ENCODE measurements around the gene ASCL5.

Gene ASCL5

DNA sequence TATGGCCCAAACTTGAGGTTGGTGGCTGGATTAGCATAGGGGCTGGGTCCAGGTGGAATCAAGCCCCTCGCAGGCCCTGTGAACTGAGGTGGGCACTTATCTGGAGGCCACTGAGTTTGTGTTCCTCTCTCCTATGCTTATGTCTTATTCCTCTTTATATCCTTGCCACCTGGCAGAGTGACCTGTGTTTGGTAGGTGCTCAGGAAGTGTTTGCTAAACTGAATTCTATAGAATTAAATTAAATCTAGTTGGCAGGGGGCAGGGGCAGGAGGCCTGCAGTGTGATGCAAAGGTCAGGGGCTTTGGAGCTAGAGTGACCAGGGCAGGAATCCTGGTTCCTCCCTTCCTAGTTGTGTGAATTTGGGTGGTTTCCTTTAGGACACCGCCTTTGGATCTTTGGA lies 28.4 kb upstream of the ASCL5 start:
- no peaks in the 10 kb centered on the region for H3F3A ChIP-seq (ENCODE audit: low read depth)
- no peaks in the 10 kb centered on the region for H4K20me1 ChIP-seq (ENCODE audit: insufficient read depth, low read length, poor library complexity, severe bottlenecking)
- no peak overlapping the region for H3K4me3 ChIP-seq (ENCODE audit: low read length, poor library complexity, severe bottlenecking)
- no peak overlapping the region for H2AFZ ChIP-seq (ENCODE audit: low read length)
- peaks cover 11% of the 10 kb centered on the region for H3K79me2 ChIP-seq (ENCODE audit: insufficient read depth, low read length)
- peaks cover 18% of the 10 kb centered on the region for H3K4me1 ChIP-seq (ENCODE audit: insufficient read depth, low read length, poor library complexity, severe bottlenecking)
- no peak overlapping the region for H3K9ac ChIP-seq (ENCODE audit: low read depth, low read length, poor library complexity, severe bottlenecking)
- H3K4me2 ChIP-seq (ENCODE audit: low read depth, low read length, poor library complexity, severe bottlenecking), result no peak overlapping the region
- H3K27me3 ChIP-seq (ENCODE audit: insufficient read depth, low read length, poor library complexity, severe bottlenecking), result no peaks in the 10 kb centered on the region
- H3K9me3 ChIP-seq (ENCODE audit: insufficient read depth, low read depth, low read length), result no peaks in the 10 kb centered on the region
- H3K9me2 ChIP-seq (replicated peaks; ENCODE audit: low read depth, low read length), result no peaks in the 10 kb centered on the region
- TF ChIP-seq, protein P1, sequence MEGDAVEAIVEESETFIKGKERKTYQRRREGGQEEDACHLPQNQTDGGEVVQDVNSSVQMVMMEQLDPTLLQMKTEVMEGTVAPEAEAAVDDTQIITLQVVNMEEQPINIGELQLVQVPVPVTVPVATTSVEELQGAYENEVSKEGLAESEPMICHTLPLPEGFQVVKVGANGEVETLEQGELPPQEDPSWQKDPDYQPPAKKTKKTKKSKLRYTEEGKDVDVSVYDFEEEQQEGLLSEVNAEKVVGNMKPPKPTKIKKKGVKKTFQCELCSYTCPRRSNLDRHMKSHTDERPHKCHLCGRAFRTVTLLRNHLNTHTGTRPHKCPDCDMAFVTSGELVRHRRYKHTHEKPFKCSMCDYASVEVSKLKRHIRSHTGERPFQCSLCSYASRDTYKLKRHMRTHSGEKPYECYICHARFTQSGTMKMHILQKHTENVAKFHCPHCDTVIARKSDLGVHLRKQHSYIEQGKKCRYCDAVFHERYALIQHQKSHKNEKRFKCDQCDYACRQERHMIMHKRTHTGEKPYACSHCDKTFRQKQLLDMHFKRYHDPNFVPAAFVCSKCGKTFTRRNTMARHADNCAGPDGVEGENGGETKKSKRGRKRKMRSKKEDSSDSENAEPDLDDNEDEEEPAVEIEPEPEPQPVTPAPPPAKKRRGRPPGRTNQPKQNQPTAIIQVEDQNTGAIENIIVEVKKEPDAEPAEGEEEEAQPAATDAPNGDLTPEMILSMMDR (conservative IDR thresholded peaks at IDR 0.05; ENCODE audit: low read length), result no peak
- TF ChIP-seq EZH2phosphoT487 (IDR thresholded peaks at IDR 0.05; ENCODE audit: borderline replicate concordance), result no peak
- H3K36me3 ChIP-seq (ENCODE audit: insufficient read depth, low read length), result peaks cover 6% of the 10 kb centered on the region; the same call in 1 of the 2 replicates

DNA sequence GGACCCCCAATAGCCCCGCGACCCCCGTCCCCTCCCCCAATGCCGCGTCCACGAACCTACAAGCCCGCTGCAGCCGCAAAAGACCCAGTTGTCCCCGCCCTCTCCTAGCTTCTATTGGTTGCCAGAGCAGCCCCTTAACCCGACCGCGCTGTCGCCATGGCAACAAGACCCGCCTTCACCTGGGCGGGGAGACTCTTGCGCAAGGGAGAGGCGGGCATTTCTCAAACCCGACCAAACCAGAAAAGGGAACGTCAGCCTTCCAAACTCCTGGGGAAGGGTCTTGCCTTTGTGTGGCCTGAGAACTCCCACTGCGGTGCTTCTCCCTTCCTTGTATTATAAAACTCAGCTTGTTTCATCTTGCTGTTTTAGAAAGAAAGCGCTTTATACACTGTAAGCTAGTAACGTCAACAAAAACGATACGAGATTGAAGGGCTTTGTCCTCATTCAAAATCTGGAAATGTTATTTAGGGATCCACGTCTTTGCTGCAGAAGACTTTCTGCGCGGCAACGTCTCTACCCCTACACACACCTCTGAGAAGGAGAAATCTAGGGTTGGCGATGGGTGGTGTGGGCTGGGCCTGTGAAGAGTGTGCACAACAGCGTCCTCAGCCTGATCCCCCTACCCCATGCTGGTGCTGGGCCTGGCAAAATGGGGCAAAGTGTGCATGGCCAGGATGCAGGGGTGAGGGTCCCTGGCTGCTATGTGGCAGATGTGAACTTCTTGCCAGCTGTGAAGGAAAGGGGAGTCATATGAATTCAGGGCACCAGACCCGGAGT lies 27.6 kb upstream of the ASCL5 start, which contains the start of gene TMEM9:
Gene TMEM9 (minus strand): TSS at position 86 of the 777 bp plus-strand sequence. CDS start 551 bp downstream, outside the sequence.
- H3K9me3 ChIP-seq (ENCODE audit: insufficient read depth, low read depth, low read length), result no peaks in the 10 kb centered on the region
- no peak for TF ChIP-seq EZH2phosphoT487 (IDR thresholded peaks at IDR 0.05; ENCODE audit: borderline replicate concordance)
- TF ChIP-seq, protein P1 (conservative IDR thresholded peaks at IDR 0.05; ENCODE audit: low read length), result no peak
- no peaks in the 10 kb centered on the region for H3K9me2 ChIP-seq (replicated peaks; ENCODE audit: low read depth, low read length)
- peaks cover 11% of the 10 kb centered on the region for H3K79me2 ChIP-seq (ENCODE audit: insufficient read depth, low read length)
- peak within 1 kb of the TSS; percentile 97 for H3K4me2 ChIP-seq (ENCODE audit: low read depth, low read length, poor library complexity, severe bottlenecking)
- H4K20me1 ChIP-seq (ENCODE audit: insufficient read depth, low read length, poor library complexity, severe bottlenecking), result no peaks in the 10 kb centered on the region
- no peaks in the 10 kb centered on the region for H3K27me3 ChIP-seq (ENCODE audit: insufficient read depth, low read length, poor library complexity, severe bottlenecking)
- H3K36me3 ChIP-seq (ENCODE audit: insufficient read depth, low read length), result peaks cover 6% of the 10 kb centered on the region; the same call in 1 of the 2 replicates
- no peaks in the 10 kb centered on the region for H3F3A ChIP-seq (ENCODE audit: low read depth)
- peak within 1 kb of the TSS; percentile 88 for H2AFZ ChIP-seq (ENCODE audit: low read length)
- H3K4me3 ChIP-seq (ENCODE audit: low read length, poor library complexity, severe bottlenecking), result peak within 1 kb of the TSS; percentile 77
- peaks cover 18% of the 10 kb centered on the region for H3K4me1 ChIP-seq (ENCODE audit: insufficient read depth, low read length, poor library complexity, severe bottlenecking)
- H3K9ac ChIP-seq (ENCODE audit: low read depth, low read length, poor library complexity, severe bottlenecking), result peak within 1 kb of the TSS; percentile 75

DNA sequence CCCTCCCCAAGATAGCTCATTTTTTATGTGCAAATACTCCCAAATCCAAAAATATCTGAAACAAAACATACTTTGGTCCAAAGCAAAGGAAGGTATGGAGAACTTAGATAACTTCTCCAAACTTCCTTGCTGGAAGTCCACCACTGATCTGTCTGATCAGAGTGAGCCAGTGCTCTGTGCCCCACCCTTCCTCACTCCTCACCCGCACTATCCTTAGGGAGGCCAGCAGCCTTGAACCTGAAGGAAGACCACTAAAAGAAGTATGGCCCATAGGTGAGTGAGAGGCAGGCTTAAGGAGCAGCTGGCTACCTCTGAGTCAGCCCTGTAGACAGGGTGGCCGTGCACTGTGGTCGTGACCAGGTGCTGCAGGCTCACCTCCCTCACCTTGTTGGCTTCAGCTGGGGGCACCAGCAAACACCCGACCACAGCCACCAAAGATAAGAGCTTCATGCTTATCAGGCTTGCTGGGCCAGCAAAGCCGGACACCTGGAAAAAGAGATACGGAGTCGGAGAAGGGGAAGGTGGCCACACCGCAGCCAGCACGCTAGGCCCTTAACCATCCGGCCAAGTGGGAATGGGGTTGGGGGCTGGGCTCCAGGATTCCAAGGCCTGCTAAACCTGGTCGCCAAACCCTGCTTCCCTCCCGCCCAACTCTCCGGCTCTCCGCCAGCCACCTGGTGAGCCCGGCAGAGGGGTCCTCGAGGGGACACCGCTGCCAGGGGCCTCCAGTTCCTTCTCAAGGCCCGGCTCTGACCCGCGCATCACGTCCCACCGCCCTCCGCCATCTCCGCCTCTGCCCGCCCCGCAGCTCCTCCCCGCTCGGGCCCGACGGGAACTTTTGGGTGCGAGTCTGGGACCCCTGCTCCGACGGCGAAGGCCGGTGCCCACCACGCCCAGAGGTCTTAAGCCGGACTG lies 26.7 kb upstream of the ASCL5 start:
- TF ChIP-seq, protein P1 (conservative IDR thresholded peaks at IDR 0.05; ENCODE audit: low read length), result no peak
- no peak for TF ChIP-seq EZH2phosphoT487 (IDR thresholded peaks at IDR 0.05; ENCODE audit: borderline replicate concordance)
- Histone ChIP-seq H3K36me3 (ENCODE audit: insufficient read depth, low read length) (peaks cover 6% of the 10 kb centered on the region; the same call in 1 of the 2 replicates), H4K20me1 (ENCODE audit: insufficient read depth, low read length, poor library complexity, severe bottlenecking) (no peaks in the 10 kb centered on the region), H3K4me2 (ENCODE audit: low read depth, low read length, poor library complexity, severe bottlenecking) (peak overlapping the region; percentile 97), H3K4me3 (ENCODE audit: low read length, poor library complexity, severe bottlenecking) (peak overlapping the region; percentile 77), H3F3A (ENCODE audit: low read depth) (no peaks in the 10 kb centered on the region), H3K9ac (ENCODE audit: low read depth, low read length, poor library complexity, severe bottlenecking) (peak overlapping the region; percentile 75), H3K27me3 (ENCODE audit: insufficient read depth, low read length, poor library complexity, severe bottlenecking) (no peaks in the 10 kb centered on the region), H3K79me2 (ENCODE audit: insufficient read depth, low read length) (peaks cover 11% of the 10 kb centered on the region), H3K4me1 (ENCODE audit: insufficient read depth, low read length, poor library complexity, severe bottlenecking) (peaks cover 18% of the 10 kb centered on the region), H3K9me2 (replicated peaks; ENCODE audit: low read depth, low read length) (no peaks in the 10 kb centered on the region), H3K9me3 (ENCODE audit: insufficient read depth, low read depth, low read length) (no peaks in the 10 kb centered on the region), H2AFZ (ENCODE audit: low read length) (peak overlapping the region; percentile 88)

Measured in Loucy (cell line).